Measurements from ENCODE around the gene PLEKHA8.

- TF ChIP-seq, protein P1, sequence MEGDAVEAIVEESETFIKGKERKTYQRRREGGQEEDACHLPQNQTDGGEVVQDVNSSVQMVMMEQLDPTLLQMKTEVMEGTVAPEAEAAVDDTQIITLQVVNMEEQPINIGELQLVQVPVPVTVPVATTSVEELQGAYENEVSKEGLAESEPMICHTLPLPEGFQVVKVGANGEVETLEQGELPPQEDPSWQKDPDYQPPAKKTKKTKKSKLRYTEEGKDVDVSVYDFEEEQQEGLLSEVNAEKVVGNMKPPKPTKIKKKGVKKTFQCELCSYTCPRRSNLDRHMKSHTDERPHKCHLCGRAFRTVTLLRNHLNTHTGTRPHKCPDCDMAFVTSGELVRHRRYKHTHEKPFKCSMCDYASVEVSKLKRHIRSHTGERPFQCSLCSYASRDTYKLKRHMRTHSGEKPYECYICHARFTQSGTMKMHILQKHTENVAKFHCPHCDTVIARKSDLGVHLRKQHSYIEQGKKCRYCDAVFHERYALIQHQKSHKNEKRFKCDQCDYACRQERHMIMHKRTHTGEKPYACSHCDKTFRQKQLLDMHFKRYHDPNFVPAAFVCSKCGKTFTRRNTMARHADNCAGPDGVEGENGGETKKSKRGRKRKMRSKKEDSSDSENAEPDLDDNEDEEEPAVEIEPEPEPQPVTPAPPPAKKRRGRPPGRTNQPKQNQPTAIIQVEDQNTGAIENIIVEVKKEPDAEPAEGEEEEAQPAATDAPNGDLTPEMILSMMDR (IDR thresholded peaks at IDR 0.05): no peak
- TF ChIP-seq EP300 (IDR thresholded peaks at IDR 0.05; ENCODE audit: low read depth): no peak
Measured at GRCh38 chr7:30065746-30066145, 37.5 kb downstream of the PLEKHA8 start.

All from transverse colon (tissue), 3 donors.